Keratinocyte (primary cell): ENCODE results near the gene KIAA0408. TPM values are rescaled to one million over a fixed set of nuclear protein-coding genes. Genes with fewer than 3 reads are reported as not detected.

Experiments used
- DNase-seq: peaks from one replicate; pipeline ENCODE4 v3.0.0-alpha.2; 2011; ENCODE audit warnings: low read depth, missing footprints, low spot score
- FAIRE-seq: peaks from 2 replicates; lab custom pipeline; 2011; peaks lifted over from hg19 to GRCh38; lab: Jason Lieb, UNC
- H2AFZ ChIP-seq: 2 replicates; pipeline ENCODE4 v1.6.0; 2012; ENCODE audit warnings: low read length, control low read depth, inconsistent platforms; ENCODE audit not compliant: control insufficient read depth
- H3K27ac ChIP-seq: 2 replicates; pipeline ENCODE4 v1.5.1; 2011; ENCODE audit warnings: low read length; ENCODE audit not compliant: control insufficient read depth, insufficient read depth
- H3K27me3 ChIP-seq: 3 replicates; pipeline ENCODE4 v1.6.0; 2011; ENCODE audit warnings: low read length; ENCODE audit not compliant: control insufficient read depth, insufficient read depth; ENCODE audit errors: extremely low read depth
- H3K36me3 ChIP-seq, 2 experiments: 2 replicates in 1 of 2; 3 replicates in 1 of 2; pipeline ENCODE4 v1.5.1; 2011; ENCODE audit warnings: low read length in 2 of 2, mild to moderate bottlenecking in 1 of 2; ENCODE audit not compliant: control insufficient read depth in 2 of 2, insufficient read depth in 2 of 2; ENCODE audit errors: extremely low read depth in 1 of 2
- H3K4me1 ChIP-seq: 3 replicates; pipeline ENCODE4 v1.5.1; 2011; ENCODE audit warnings: low read length; ENCODE audit not compliant: control insufficient read depth, insufficient read depth; ENCODE audit errors: extremely low read depth
- H3K4me2 ChIP-seq: 3 replicates; pipeline ENCODE4 v1.6.0; 2011; ENCODE audit warnings: low read depth, low read length; ENCODE audit not compliant: control insufficient read depth, insufficient read depth; ENCODE audit errors: extremely low read depth
- H3K4me3 ChIP-seq, 3 experiments: fragments of 200-600 bp in 1 of 3; sonication (generic) in 1 of 3; 2 replicates in 2 of 3; 3 replicates in 1 of 3; pipeline ENCODE4 v1.5.1; 2011 to 2016; ENCODE audit warnings: low read length in 3 of 3, mild to moderate bottlenecking in 3 of 3, control low read depth in 2 of 3, inconsistent platforms in 1 of 3, low read depth in 1 of 3, mixed read lengths in 1 of 3, mixed run types in 1 of 3, moderate library complexity in 1 of 3; ENCODE audit not compliant: control insufficient read depth in 2 of 3, insufficient read depth in 2 of 3; ENCODE audit errors: extremely low read depth in 1 of 3
- H3K79me2 ChIP-seq: 2 replicates; pipeline ENCODE4 v1.6.0; 2012; ENCODE audit warnings: low read length; ENCODE audit not compliant: control insufficient read depth, insufficient read depth
- H3K9ac ChIP-seq: 3 replicates; pipeline ENCODE4 v1.6.0; 2011; ENCODE audit warnings: low read length; ENCODE audit not compliant: control insufficient read depth, insufficient read depth; ENCODE audit errors: extremely low read depth
- H3K9me1 ChIP-seq: 3 replicates; pipeline ENCODE4 v1.6.0; 2011; ENCODE audit warnings: low read length; ENCODE audit not compliant: control insufficient read depth, insufficient read depth; ENCODE audit errors: extremely low read depth
- H3K9me3 ChIP-seq: 2 replicates; pipeline ENCODE4 v1.5.1; 2012; ENCODE audit warnings: low read depth, low read length; ENCODE audit not compliant: control insufficient read depth
- H4K20me1 ChIP-seq: 3 replicates; pipeline ENCODE4 v1.6.0; 2011; ENCODE audit warnings: low read length; ENCODE audit not compliant: control insufficient read depth, insufficient read depth; ENCODE audit errors: extremely low read depth
- EZH2 ChIP-seq: IDR thresholded peaks from one replicate; pipeline ENCODE4 v1.6.1; 2012; ENCODE audit warnings: inconsistent platforms, mild to moderate bottlenecking, low read length, moderate library complexity
- dilution Hi-C: fragments of 300-500 bp; cut with MboI; formaldehyde crosslinking; loops from one replicate; pipeline ENCODE4 v1.7.0; 2020; ENCODE audit warnings: low sequenced_read_pairs; ENCODE audit not compliant: extremely low pct_ligation_motif_present
- polyA plus RNA-seq, 5 experiments: library from polyadenylated mRNA; depleted of rRNA in 3 of 5; stranded (reverse) in 3 of 5; stranded (forward) in 1 of 5; unstranded in 1 of 5; fragments of >200 nt; gene quantifications; 1 replicate in 1 of 5; 2 replicates in 3 of 5; 3 replicates in 1 of 5; pipeline versions ENCODE4 v1.2.1 to v1.2.3, GENCODE V29; 2011 to 2012; ENCODE audit warnings: missing spikeins in 2 of 5, low read depth in 1 of 5, low replicate concordance in 1 of 5
- TF ChIP-seq, protein P1 (sequence below), 3 experiments: IDR thresholded peaks in 1 of 3; conservative IDR thresholded peaks in 1 of 3; optimal IDR thresholded peaks in 1 of 3; 2 replicates in 2 of 3; 3 replicates in 1 of 3; pipeline versions ENCODE3 to v1.5.1; 2011; ENCODE audit warnings: low read length in 3 of 3, mild to moderate bottlenecking in 3 of 3, moderate library complexity in 2 of 3, control low read depth in 1 of 3, inconsistent platforms in 1 of 3; ENCODE audit not compliant: insufficient read depth in 2 of 3; ENCODE audit errors: extremely low read depth in 1 of 3

The KIAA0408 gene
- polyA plus RNA-seq, 1 donor (not counting 4 experiments of a cell fraction or from before 2014, with no cell fraction given) = 0.12 TPM

DNA sequence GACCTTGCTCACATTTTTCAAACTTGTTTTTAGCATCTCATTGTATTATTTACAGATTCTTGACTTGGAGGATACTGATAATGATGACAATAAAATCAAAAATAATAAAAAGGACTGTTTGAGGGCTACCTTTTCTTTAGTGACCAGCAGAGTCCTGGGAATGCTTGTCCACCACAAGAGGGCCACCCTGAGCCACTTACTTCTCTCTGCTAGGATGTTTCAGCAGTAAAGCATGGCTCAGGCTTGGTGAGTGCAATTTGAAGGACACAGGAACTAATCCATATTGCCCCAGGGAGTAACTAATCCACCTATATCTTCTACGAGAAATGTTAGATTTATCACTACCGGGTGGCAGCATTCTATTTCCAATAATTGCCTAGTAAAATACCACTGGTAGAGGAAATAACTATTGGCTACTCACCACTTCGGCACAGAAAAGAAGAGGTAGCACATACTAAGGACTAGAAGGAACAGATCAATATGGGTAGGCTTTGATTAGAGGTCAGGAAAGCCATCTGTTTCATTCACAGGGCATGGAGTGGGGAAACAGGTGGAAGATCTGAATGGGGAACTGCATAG is 5.8 kb upstream of the KIAA0408 start:
- H3K27ac ChIP-seq = no peak overlapping the region
- H3K4me1 ChIP-seq = no peaks in the 10 kb centered on the region
- FAIRE-seq = peak; percentile 83
- H3K9ac ChIP-seq = no peak overlapping the region
- H3K4me3 ChIP-seq = no peak overlapping the region
- H3K79me2 ChIP-seq = no peaks in the 10 kb centered on the region
- H3K9me1 ChIP-seq = no peaks in the 10 kb centered on the region
- no peak overlapping the region for H2AFZ ChIP-seq
- no peak for DNase-seq
- no peak overlapping the region for H3K4me2 ChIP-seq
- no peaks in the 10 kb centered on the region for H3K27me3 ChIP-seq
- dilution Hi-C loops = no loop called here
- H3K36me3 ChIP-seq = no peaks in the 10 kb centered on the region
- no peaks in the 10 kb centered on the region for H4K20me1 ChIP-seq
- H3K9me3 ChIP-seq = no peaks in the 10 kb centered on the region
- TF ChIP-seq, protein P1, sequence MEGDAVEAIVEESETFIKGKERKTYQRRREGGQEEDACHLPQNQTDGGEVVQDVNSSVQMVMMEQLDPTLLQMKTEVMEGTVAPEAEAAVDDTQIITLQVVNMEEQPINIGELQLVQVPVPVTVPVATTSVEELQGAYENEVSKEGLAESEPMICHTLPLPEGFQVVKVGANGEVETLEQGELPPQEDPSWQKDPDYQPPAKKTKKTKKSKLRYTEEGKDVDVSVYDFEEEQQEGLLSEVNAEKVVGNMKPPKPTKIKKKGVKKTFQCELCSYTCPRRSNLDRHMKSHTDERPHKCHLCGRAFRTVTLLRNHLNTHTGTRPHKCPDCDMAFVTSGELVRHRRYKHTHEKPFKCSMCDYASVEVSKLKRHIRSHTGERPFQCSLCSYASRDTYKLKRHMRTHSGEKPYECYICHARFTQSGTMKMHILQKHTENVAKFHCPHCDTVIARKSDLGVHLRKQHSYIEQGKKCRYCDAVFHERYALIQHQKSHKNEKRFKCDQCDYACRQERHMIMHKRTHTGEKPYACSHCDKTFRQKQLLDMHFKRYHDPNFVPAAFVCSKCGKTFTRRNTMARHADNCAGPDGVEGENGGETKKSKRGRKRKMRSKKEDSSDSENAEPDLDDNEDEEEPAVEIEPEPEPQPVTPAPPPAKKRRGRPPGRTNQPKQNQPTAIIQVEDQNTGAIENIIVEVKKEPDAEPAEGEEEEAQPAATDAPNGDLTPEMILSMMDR (optimal IDR thresholded peaks at IDR 0.05 in 1 of 3, IDR thresholded peaks at IDR 0.05 in 1 of 3, conservative IDR thresholded peaks at IDR 0.05 in 1 of 3; ENCODE audit: extremely low read depth in 1 of 3, insufficient read depth in 2 of 3, low read length in 3 of 3) = peak; percentile 83 to 90 (median 86)
- no peak for TF ChIP-seq EZH2

DNA sequence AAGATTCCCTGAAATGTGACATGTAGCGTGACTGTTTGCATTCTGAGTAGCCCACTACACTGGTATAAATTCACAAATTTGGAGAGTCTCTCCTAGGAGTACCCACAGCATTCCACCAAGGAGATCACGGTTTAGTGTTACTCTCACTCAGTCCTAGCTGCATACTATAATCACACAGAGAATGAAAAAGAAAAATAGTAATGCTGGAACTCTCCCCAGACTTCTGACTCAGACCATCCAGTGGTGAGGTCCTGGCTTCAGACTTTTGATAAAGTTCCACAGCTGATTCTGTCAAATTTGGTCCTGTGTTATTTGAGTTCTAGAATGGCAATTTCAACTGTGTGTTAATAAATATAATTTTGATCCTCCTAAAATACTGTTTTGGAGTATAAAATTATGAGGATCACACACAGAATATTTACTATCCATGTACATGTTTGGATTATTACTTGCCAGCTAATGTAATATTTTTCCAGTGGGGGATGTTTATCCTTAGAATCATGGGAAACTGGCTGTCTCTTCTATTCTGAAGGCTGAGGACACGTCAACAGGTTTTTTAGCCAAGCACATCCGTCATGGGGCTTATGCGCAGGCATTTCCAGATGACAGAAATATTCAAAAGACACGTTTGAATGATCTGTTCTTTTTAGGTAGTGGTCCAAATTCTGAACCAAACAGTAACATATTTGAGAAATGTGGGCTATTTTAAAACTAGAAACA is 5.1 kb upstream of the KIAA0408 start:
- no peak overlapping the region for H3K27ac ChIP-seq
- dilution Hi-C loops = no loop called here

More for the DNA sequence above, 5.1 kb upstream of the KIAA0408 start:
- Histone ChIP-seq H4K20me1 (no peaks in the 10 kb centered on the region), H3K27me3 (no peaks in the 10 kb centered on the region), H3K4me1 (no peaks in the 10 kb centered on the region), H3K9me3 (no peaks in the 10 kb centered on the region), H3K4me3 (no peak overlapping the region), H3K79me2 (no peaks in the 10 kb centered on the region), H3K9ac (no peak overlapping the region), H3K4me2 (no peak overlapping the region), H2AFZ (no peak overlapping the region), H3K9me1 (no peaks in the 10 kb centered on the region), H3K36me3 (no peaks in the 10 kb centered on the region)
- DNase-seq = no peak
- FAIRE-seq = no peak
- TF ChIP-seq EZH2 = no peak
- TF ChIP-seq, protein P1 (optimal IDR thresholded peaks at IDR 0.05 in 1 of 3, IDR thresholded peaks at IDR 0.05 in 1 of 3, conservative IDR thresholded peaks at IDR 0.05 in 1 of 3; ENCODE audit: extremely low read depth in 1 of 3, insufficient read depth in 2 of 3, low read length in 3 of 3) = no peak
